ENCODE data around the gene RNF20.

RNF20 gene

GRCh38 chr9:101591787-101592446 is 58.3 kb downstream of the RNF20 start:
- DNase-seq: no peak

- DNase-seq: no peak
These were observed 59.1 kb downstream of the RNF20 start for GRCh38 chr9:101592788-101593187.

- no peak for DNase-seq
These were observed 59.7 kb downstream of the RNF20 start for GRCh38 chr9:101593345-101593744.

- DNase-seq: no peak
These were observed 61.1 kb downstream of the RNF20 start, which contains the start of gene PPP3R2 for GRCh38 chr9:101594796-101595195. Gene PPP3R2 (minus strand): TSS chr9:101594969. CDS start chr9:101594921, 48 bp downstream.

GRCh38 chr9:101601904-101602765 is 68.5 kb downstream of the RNF20 start:
- peak; percentile 64 for DNase-seq

- no peak for DNase-seq
These were observed 70.6 kb downstream of the RNF20 start for GRCh38 chr9:101604296-101604695.

- no peak for DNase-seq
These were observed 71.9 kb downstream of the RNF20 start for GRCh38 chr9:101605547-101605946.
